Stimulated activated effector memory CD8-positive, alpha-beta T cell treated with anti-CD3 and anti-CD28 coated beads, Interleukin-12 subunit alpha, Interleukin-12 subunit beta, amount 100 ng/mL, for 72 hours (primary cell): ENCODE measurements around the gene LRRC59.
"Not testable (repeated sequence)": the region's sequence is repeated elsewhere in the genome, so short reads cannot be mapped to it uniquely, and the experiment has no call there.

Experiments used
- ATAC-seq: fragments of 150-1000 bp; cut with Tn5 transposase; 2 replicates; pipeline ENCODE4 v1.10.0; 2021
- DNase-seq, 2 donors: peaks; one replicate each; pipeline ENCODE4 v3.0.0; 2021 to 2022; ENCODE audit warnings: low spot score in 2 of 2
- H3K27ac Mint-ChIP-seq: one replicate; pipeline ENCODE4 v1.8.0; 2022; ENCODE audit warnings: mild to moderate bottlenecking, mixed read lengths
- H3K36me3 Mint-ChIP-seq: one replicate; pipeline ENCODE4 v1.8.0; 2022; ENCODE audit warnings: mild to moderate bottlenecking, mixed read lengths
- H3K4me1 Mint-ChIP-seq: one replicate; pipeline ENCODE4 v1.8.0; 2022; ENCODE audit warnings: mixed read lengths
- H3K4me3 Mint-ChIP-seq: one replicate; pipeline ENCODE4 v1.8.0; 2022; ENCODE audit warnings: mild to moderate bottlenecking, mixed read lengths
- H3K9me3 Mint-ChIP-seq: one replicate; pipeline ENCODE4 v1.8.0; 2022; ENCODE audit warnings: mixed read lengths

Gene LRRC59

DNA sequence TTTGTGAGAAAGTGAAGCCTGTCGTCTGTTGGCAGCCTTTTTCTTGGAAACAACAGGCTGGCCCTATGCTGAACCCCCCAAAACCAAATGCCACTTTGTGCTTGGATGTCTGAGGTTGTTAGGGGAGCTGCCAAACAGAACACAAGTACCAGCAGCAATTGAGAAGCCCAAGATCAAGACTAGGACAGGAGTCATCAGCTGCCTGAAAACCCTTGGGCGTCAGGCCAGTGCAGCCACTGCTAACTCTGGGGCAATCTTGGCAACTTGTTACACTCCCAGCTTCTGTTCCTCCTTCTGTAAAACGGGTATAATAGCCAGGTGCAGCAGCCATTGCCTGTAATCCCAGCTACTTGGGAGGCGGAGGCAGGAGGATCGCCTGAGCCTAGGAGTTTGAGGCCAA, 9.3 kb upstream of the LRRC59 start:
- no peak for DNase-seq
- no peaks in the 10 kb centered on the region for H3K4me1 Mint-ChIP-seq
- no peak overlapping the region for H3K27ac Mint-ChIP-seq
- ATAC-seq, result no peak
- no peaks in the 10 kb centered on the region for H3K36me3 Mint-ChIP-seq
- H3K9me3 Mint-ChIP-seq, result no peaks in the 10 kb centered on the region
- H3K4me3 Mint-ChIP-seq, result no peak overlapping the region

DNA sequence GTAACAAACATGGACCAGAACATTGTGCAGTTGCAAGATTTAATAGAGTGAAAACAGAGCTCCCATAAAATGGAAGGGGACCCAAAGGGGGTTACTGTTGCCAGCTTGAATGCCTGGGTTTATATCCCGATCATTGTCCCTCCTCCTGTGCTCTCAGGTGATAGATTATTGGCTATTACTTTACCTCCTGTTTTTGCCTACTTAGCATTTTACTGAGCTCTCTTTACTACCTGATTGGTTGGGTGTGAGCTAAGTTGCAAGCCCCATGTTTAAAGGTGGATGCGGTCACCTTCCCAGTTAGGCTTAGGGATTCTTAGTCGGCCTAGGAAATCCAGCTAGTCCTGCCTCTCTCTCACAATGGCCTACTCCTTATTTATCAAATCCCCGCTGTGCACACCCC, 8.0 kb upstream of the LRRC59 start:
- H3K4me3 Mint-ChIP-seq, H3K27ac Mint-ChIP-seq, DNase-seq, H3K9me3 Mint-ChIP-seq, H3K4me1 Mint-ChIP-seq, ATAC-seq, H3K36me3 Mint-ChIP-seq: not testable (repeated sequence)

DNA sequence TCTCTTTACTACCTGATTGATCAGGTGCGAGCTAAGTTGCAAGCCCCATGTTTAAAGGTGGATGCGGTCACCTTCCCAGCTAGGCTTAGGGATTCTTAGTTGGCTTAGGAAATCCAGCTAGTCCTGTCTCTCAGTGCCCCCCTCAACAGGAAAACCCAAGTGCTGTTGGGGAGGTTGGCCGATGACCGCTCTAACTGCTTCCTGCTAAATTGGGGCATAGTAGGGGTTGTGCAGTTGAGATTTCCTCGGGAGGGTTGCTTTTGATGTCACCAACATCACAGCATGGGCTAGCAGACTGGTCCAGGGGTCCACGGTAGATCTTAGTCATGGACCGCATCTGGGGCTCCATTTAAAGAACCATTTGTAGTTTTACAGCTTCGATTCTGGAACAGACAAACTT, 2.3 kb upstream of the LRRC59 start:
- not testable (repeated sequence) for DNase-seq, H3K4me3 Mint-ChIP-seq, ATAC-seq, H3K27ac Mint-ChIP-seq, H3K9me3 Mint-ChIP-seq
- Mint-ChIP-seq H3K4me1 (peaks cover 24% of the 10 kb centered on the region), H3K36me3 (peaks cover 15% of the 10 kb centered on the region)

DNA sequence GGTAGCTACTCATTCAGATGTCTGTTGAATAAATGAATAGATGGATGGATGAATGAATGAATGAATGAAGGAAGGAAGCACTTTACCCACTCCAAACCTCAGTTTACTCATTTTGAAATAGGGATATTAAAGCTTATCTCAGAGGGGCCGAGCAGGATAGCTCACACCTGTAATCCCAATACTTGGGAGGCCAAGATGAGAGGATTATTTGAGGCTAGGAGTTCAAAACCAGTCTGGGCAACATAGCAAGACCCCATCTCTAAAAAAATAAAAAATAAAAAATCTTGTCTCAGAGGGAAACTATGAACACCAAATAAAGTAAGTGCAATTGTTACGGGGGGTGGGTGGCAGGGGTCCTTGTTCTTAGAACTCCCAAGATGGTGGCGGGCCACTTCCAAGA, 1.3 kb upstream of the LRRC59 start:
- not testable (repeated sequence) for H3K27ac Mint-ChIP-seq, DNase-seq, H3K4me3 Mint-ChIP-seq, ATAC-seq, H3K9me3 Mint-ChIP-seq
- H3K4me1 Mint-ChIP-seq, result peaks cover 31% of the 10 kb centered on the region
- H3K36me3 Mint-ChIP-seq, result peaks cover 25% of the 10 kb centered on the region

DNA sequence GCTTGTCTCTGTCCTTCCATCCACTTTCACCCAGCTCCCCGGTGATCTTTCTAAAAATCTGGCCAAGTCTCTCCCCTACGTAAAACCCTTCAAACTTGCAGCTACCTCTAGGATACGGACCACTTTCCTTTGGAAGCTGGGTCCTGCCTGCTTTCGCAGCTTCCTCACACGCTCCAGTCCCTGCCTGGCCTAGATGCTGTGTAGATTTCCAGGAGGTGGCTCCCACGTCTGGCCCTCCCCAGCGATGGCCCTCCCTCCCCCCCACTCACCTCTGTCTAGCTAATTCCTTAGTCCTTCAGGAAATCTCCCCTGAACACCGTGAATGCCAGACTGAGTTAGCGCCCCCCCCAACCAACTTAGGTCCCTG, 579 bp upstream of the LRRC59 start:
- peaks cover 39% of the 10 kb centered on the region for H3K4me1 Mint-ChIP-seq
- H3K4me3 Mint-ChIP-seq, result peak overlapping the region; percentile 91
- ATAC-seq (no peak), DNase-seq (no peak)
- peaks cover 32% of the 10 kb centered on the region for H3K36me3 Mint-ChIP-seq
- H3K27ac Mint-ChIP-seq, result peak overlapping the region; percentile 94
- no peaks in the 10 kb centered on the region for H3K9me3 Mint-ChIP-seq

DNA sequence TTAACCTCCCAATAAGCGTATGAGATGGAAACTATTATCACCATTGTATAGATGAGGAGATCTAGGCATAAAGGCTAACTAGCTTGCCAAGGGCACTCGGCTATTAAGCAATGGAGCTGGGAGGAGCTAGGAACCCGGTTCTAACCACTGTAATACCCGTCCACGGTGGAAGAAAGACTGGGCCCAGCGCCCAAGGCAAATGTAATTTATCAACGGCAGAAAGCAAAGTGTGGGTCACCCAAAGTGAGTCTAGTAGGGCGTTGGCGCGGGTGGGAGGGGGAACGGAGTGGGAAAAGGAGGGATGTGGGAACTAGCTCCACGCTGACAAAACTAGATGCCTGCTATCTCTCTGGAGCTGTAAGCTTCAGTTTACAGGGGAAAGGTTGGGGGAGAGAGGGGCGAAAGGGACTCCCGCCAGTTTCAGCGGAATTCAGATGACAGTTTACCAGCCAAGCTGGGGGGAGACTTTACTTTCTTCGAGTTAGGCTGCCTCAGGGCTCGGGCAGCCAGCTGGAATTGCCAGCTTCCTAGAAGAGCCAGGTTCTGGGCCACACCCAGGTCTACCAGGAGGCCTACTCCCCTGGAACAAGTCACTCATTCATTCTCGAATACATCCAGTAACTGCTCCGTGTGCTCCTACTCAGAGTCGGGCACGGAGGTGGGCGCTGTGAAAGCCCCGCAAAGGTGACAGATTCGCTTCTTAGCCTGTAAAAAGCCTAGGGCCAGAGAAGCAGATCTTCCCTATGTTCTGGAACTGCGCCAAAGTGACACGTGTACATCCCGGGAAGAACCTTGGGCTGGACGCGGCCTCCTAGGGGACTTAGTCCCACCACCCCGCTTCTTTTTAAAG, 837 bp downstream of the LRRC59 start:
- Mint-ChIP-seq H3K36me3 (peaks cover 47% of the 10 kb centered on the region), H3K9me3 (no peaks in the 10 kb centered on the region), H3K4me1 (peaks cover 40% of the 10 kb centered on the region), H3K27ac (peak overlapping the region; percentile 94), H3K4me3 (peak overlapping the region; percentile 91)
- ATAC-seq (peak; percentile 59), DNase-seq (peak in 1 of 2 donors; percentile 61)

DNA sequence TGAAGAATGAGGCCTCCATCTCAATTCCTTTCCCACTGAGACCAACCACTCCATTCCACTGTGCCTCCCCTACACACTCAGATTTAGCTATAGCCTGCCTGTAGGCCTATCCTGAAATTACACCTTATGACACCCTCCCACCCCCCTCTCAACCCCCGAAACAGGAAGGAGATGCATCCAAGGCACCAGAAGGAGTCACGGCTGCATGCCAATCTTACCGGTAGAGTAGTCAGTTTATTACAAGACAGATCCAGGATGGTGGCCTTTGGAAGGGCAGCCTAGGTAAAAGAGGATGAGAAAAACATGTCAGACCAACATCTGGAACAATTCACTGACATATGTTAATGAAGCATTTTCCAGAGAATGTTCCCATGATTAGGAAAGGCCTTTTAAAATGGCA, 2.6 kb downstream of the LRRC59 start:
- peaks cover 40% of the 10 kb centered on the region for H3K4me1 Mint-ChIP-seq
- peak overlapping the region; percentile 94 for H3K27ac Mint-ChIP-seq
- no peaks in the 10 kb centered on the region for H3K9me3 Mint-ChIP-seq
- H3K36me3 Mint-ChIP-seq, result peaks cover 64% of the 10 kb centered on the region
- no peak for DNase-seq
- H3K4me3 Mint-ChIP-seq, result peak overlapping the region; percentile 91
- ATAC-seq, result no peak

DNA sequence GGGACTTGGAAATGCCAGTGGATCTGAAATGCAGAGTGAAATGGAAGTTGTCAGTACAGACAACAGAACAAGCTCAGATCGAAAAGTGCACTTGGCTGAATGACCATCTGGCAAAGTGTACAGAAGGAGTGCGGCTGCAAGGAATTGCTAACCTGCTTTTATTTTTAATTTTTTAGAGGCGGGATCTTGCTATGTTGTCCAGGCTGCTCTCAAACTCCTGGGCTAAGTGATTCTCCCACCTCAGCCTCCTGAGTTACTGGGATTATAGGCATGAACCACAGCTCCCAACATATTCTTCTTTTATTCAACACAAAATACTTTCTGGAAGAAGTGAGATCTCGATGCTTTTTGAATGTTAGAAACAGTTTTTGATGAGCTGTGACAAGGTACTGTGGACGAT, 3.6 kb downstream of the LRRC59 start:
- Mint-ChIP-seq H3K9me3 (no peaks in the 10 kb centered on the region), H3K27ac (peak overlapping the region; percentile 53), H3K4me3 (no peak overlapping the region), H3K4me1 (peaks cover 40% of the 10 kb centered on the region), H3K36me3 (peaks cover 74% of the 10 kb centered on the region)
- ATAC-seq, result no peak
- DNase-seq, result no peak

DNA sequence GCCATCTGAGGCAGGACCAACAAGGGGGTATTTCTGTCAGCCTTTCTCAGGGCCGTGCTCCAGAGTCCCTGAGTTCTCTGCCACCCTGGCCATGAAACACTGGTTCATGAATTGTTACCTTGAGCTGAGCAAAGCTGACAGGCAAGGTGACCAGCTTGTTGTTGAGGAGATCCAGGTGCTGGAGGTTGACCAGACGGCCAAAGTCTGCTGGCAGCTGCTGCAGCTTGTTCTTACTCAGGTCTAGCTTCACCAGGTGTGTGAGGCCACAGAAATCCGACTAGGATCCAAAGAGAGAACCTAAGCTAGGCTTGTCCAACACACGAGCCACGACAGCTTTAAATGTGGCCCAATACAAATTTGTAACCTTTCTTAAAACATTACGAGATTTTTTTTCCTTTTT, 4.7 kb downstream of the LRRC59 start:
- peaks cover 35% of the 10 kb centered on the region for H3K4me1 Mint-ChIP-seq
- peak overlapping the region; percentile 53 for H3K27ac Mint-ChIP-seq
- H3K9me3 Mint-ChIP-seq, result no peaks in the 10 kb centered on the region
- no peak overlapping the region for H3K4me3 Mint-ChIP-seq
- ATAC-seq (no peak), DNase-seq (no peak)
- peaks cover 85% of the 10 kb centered on the region for H3K36me3 Mint-ChIP-seq

DNA sequence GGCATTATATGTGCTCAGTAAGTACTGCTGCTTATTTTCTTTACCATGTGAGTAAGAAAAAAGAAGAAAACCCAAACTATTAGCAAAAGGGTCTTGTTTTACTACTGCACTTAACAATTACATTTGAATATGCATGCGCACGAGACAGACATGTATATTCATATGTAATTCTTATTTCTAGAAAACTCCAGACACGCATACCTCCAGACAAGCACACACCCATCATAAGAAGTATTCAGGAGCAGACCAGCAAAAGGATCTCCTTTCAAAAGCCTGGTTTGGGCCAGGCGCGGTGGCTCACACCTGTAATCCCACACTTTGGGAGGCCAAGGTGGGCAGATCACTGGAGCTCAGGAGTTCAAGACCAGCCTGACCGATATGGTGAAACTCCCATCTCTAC, 7.8 kb downstream of the LRRC59 start:
- ATAC-seq (no peak), DNase-seq (no peak)
- H3K4me3 Mint-ChIP-seq, result no peak overlapping the region
- peaks cover 100% of the 10 kb centered on the region for H3K36me3 Mint-ChIP-seq
- H3K27ac Mint-ChIP-seq, result peak overlapping the region; percentile 40
- peaks cover 16% of the 10 kb centered on the region for H3K4me1 Mint-ChIP-seq
- H3K9me3 Mint-ChIP-seq, result no peaks in the 10 kb centered on the region

DNA sequence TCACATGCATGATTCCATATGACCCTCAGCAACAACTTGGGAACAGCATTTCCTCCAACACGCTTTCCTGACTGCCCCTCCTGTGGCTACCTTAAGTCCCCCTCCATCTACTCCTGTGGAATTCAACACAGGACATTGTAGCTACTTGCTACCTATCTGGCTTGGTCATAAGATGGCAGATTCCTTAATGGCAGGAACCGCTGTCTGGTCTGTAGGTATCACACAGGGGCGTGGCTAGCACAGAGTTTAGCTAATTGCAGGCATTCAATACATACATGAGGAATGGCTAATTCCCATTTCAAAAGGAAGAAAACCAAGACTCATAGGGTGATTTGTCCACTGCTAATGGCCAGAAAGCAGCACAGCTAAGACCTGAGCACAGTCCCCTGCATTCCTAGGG, 8.6 kb downstream of the LRRC59 start:
- ATAC-seq, result no peak
- H3K4me1 Mint-ChIP-seq, result peaks cover 9% of the 10 kb centered on the region
- no peaks in the 10 kb centered on the region for H3K9me3 Mint-ChIP-seq
- no peak overlapping the region for H3K27ac Mint-ChIP-seq
- no peak for DNase-seq
- no peak overlapping the region for H3K4me3 Mint-ChIP-seq
- peaks cover 100% of the 10 kb centered on the region for H3K36me3 Mint-ChIP-seq

DNA sequence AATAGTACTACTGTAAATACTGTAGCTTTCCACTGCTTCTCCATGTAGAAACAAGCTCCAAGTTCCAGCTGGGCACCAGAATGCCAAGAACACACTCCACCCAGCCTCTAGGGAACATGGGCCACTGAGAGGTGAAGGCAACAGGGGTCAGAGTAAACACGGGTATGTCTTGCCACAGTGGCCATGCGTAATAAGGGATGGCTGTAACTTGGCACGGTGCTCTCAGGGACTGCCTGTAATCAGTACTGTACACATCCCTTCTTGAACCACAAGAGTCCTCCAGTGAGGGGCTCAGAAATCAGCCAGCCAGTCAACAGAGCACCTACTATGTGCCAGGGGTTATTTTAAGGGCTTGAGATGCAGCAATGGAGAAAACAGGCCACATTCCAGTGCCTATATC, 10.8 kb downstream of the LRRC59 start:
- Mint-ChIP-seq H3K36me3 (peaks cover 99% of the 10 kb centered on the region), H3K4me3 (no peak overlapping the region), H3K27ac (peak overlapping the region; percentile 48), H3K4me1 (no peaks in the 10 kb centered on the region), H3K9me3 (no peaks in the 10 kb centered on the region)
- ATAC-seq (no peak), DNase-seq (no peak)

DNA sequence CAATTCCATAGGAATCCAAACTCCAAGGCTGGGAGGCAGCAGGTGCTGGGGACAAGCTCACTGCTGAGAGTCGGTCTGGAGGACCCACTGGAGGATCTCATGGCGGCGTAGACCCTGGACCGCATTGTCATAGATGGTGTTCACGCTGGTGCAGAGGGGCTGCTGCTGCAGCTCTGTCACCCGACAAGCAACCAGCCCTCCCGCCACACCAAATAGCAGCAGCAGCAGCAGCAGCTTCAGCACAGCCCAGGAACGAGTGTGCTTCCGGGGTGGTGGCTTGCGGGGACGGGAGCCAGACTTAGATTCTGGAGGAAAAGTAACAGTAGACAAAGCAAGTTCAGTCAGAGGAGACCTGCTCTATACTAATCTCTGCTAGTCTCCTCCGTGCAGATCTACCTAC, 14.4 kb downstream of the LRRC59 start:
- DNase-seq, result no peak
- Mint-ChIP-seq H3K36me3 (peaks cover 91% of the 10 kb centered on the region), H3K4me1 (no peaks in the 10 kb centered on the region), H3K9me3 (no peaks in the 10 kb centered on the region), H3K4me3 (no peak overlapping the region), H3K27ac (no peak overlapping the region)
- no peak for ATAC-seq

DNA sequence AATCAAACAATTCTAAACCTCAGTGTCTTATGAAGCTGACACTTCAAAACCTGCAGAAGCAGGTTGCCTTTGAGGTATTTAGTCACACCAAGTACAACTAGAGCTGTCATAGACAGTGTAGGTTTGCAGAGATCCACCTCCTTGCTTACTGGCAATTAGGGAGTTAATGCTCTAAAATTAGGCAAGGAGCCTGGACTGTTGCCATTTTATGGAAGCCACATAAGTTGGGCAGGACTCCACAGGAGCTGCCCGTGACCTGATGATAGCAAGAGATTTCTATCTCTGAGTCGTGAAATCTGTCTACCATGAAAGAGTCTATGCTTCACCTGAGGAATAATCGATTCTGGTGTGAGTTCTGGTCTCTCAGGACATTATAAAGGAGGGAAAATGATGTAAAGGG, 15.4 kb downstream of the LRRC59 start:
- Mint-ChIP-seq H3K9me3 (no peaks in the 10 kb centered on the region), H3K36me3 (peaks cover 82% of the 10 kb centered on the region), H3K4me1 (no peaks in the 10 kb centered on the region), H3K27ac (peak overlapping the region; percentile 23), H3K4me3 (no peak overlapping the region)
- no peak for ATAC-seq
- DNase-seq, result no peak

DNA sequence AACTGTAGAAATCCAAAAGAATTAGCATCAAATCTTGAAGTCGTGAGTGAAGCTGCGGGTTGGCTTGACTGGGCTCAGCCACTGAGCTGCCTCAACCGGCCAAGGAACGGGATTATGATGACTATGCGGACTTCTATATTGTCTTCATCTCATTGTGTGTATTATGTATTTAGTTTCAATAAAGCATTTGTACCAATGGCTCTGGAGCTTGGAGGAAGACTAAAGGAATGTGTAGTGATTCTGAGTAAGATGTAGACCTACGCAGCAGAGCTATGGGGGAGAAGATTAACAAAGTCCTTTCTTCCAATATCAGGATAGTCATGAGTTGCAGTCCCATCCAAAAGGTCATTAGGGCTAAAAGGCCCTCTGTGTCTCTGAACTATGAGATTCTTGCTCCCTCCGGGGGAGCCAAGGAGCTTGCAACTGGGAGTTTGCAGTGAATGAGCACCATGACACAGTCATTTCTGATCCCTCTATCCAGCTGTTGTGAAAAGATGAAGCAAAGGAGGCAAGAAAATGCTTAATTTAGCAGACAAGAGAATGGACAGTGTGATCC, 16.0 kb downstream of the LRRC59 start:
- H3K9me3 Mint-ChIP-seq, result no peaks in the 10 kb centered on the region
- H3K36me3 Mint-ChIP-seq, result peaks cover 76% of the 10 kb centered on the region
- H3K27ac Mint-ChIP-seq, result peak overlapping the region; percentile 23

More for the DNA sequence above, 16.0 kb downstream of the LRRC59 start:
- Mint-ChIP-seq H3K4me3 (no peak overlapping the region), H3K4me1 (no peaks in the 10 kb centered on the region)
- no peak for DNase-seq
- ATAC-seq, result no peak
